BLaER1 treated with 17β-estradiol and CSF1 and Interleukin-3, amounts not matched to agents 10 nM and 100 nM (cell line): ENCODE measurements around the gene DMRTA2.

Source experiments
- H3K27ac ChIP-seq, 11 experiments: shearing (Covaris generic); formaldehyde crosslinking; 2 replicates each; pipeline ENCODE4 v1.8.1; 2022
- H3K27me3 ChIP-seq, 11 experiments: shearing (Covaris generic); formaldehyde crosslinking; 2 replicates each; pipeline ENCODE4 v1.8.1; 2022
- H3K36me3 ChIP-seq, 11 experiments: shearing (Covaris generic); formaldehyde crosslinking; 2 replicates each; pipeline ENCODE4 v1.8.1; 2022
- H3K4me1 ChIP-seq, 10 experiments: shearing (Covaris generic); formaldehyde crosslinking; 2 replicates each; pipeline ENCODE4 v1.8.1; 2022
- H3K4me2 ChIP-seq, 11 experiments: shearing (Covaris generic); formaldehyde crosslinking; 2 replicates each; pipeline ENCODE4 v1.8.1; 2022
- H3K4me3 ChIP-seq, 10 experiments: shearing (Covaris generic); formaldehyde crosslinking; 2 replicates each; pipeline ENCODE4 v1.8.1; 2022
- H3K9ac ChIP-seq, 11 experiments: shearing (Covaris generic); formaldehyde crosslinking; 2 replicates each; pipeline ENCODE4 v1.8.1; 2022
- H3K9me3 ChIP-seq, 11 experiments: shearing (Covaris generic); formaldehyde crosslinking; replicated peaks in 1 of 11; 2 replicates each; pipeline ENCODE4 v1.8.1; 2022
- H4K20me1 ChIP-seq, 11 experiments: shearing (Covaris generic); formaldehyde crosslinking; 2 replicates each; pipeline ENCODE4 v1.8.1; 2022
- Cebpa-rat ChIP-seq, 11 experiments: shearing (Covaris generic); IDR thresholded peaks; 2 replicates each; pipeline ENCODE4 v1.8.1; 2022

The DMRTA2 gene

GRCh38 chr1:50420689-50421365 is 2.4 kb downstream of the DMRTA2 start:
- Histone ChIP-seq H3K27me3 (peaks cover 100% of the 10 kb centered on the region in 11 experiments), H3K27ac (no peak overlapping the region), H3K9ac (no peak overlapping the region), H3K4me1 (no peaks in the 10 kb centered on the region; a peak in 1 of 20 replicates), H4K20me1 (peaks cover 0 to 11% (median 0%) of the 10 kb centered on the region in 11 experiments; a peak in 4 of 22 replicates), H3K4me2 (no peak overlapping the region), H3K9me3 (peaks cover 91 to 100% (median 98%) of the 10 kb centered on the region in 11 experiments), H3K36me3 (peaks cover 0 to 5% (median 0%) of the 10 kb centered on the region in 11 experiments; a peak in 2 of 22 replicates), H3K4me3 (no peak overlapping the region)
- TF ChIP-seq Cebpa-rat (IDR thresholded peaks at IDR 0.05), result no peak

DNA sequence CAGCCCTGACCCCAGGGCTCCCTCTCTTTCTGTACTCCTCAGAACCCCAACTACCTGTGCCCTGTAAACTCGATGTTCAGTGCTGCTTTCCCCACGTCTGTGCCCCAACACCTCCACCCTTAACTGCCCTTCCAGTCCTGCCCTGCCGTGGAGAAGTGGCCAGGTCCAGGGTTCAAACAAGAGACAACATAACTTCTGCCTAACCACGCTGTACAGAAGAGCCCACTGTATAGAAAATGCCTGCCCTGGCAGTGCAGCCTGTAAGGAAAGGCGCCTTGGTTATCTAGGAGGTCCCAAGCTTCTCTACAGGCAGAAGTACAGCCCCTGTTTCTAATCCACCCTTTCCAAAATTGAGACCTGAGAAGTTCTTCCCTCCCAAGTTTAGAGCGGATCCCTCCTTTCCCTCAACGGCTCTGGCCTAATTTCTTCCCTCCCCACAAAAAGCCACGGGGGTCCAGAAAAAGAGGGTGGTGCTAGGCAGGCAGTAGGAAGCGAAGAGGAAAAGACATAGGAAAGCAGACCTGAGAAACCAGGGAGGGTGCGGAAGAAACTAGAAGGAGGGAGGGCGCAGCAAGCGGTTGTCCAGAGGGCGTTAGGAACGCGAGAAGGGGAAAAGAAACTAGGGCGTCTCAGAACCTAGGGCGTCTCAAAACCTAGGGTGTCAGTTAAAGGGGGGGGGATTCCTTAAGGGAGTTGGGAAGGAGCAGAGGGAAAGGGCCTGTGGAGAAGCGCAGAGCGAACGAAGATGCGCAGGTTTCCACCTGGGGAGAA is 3.2 kb downstream of the DMRTA2 start:
- no peak overlapping the region for H3K27ac ChIP-seq
- peaks cover 0 to 5% (median 0%) of the 10 kb centered on the region in 11 experiments; a peak in 2 of 22 replicates for H3K36me3 ChIP-seq
- H3K9ac ChIP-seq, result no peak overlapping the region
- H3K4me1 ChIP-seq, result no peaks in the 10 kb centered on the region; a peak in 1 of 20 replicates
- H4K20me1 ChIP-seq, result peaks cover 0 to 4% (median 0%) of the 10 kb centered on the region in 11 experiments; a peak in 2 of 22 replicates
- peaks cover 91 to 100% (median 98%) of the 10 kb centered on the region in 11 experiments for H3K9me3 ChIP-seq
- TF ChIP-seq Cebpa-rat (IDR thresholded peaks at IDR 0.05), result no peak
- H3K4me3 ChIP-seq, result 0 out of 20 replicates have a peak overlapping the region, but pooled peaks of 1 of the 10 experiments have one; percentile 9
- no peak overlapping the region for H3K4me2 ChIP-seq
- peaks cover 100% of the 10 kb centered on the region in 11 experiments for H3K27me3 ChIP-seq

- Histone ChIP-seq H3K27me3 (peaks cover 98 to 100% (median 100%) of the 10 kb centered on the region in 11 experiments), H3K4me2 (no peak overlapping the region), H3K9me3 (peaks cover 89 to 100% (median 97%) of the 10 kb centered on the region in 11 experiments), H3K9ac (no peak overlapping the region), H4K20me1 (no peaks in the 10 kb centered on the region; a peak in 1 of 22 replicates), H3K4me1 (no peaks in the 10 kb centered on the region), H3K36me3 (peaks cover 0 to 5% (median 0%) of the 10 kb centered on the region in 11 experiments; a peak in 2 of 22 replicates), H3K4me3 (peak overlapping the region in 3 of 10 experiments; percentile 9 to 29 (median 28); a peak in 3 of 20 replicates), H3K27ac (no peak overlapping the region)
- TF ChIP-seq Cebpa-rat (IDR thresholded peaks at IDR 0.05), result no peak
Observed at GRCh38 chr1:50419192-50419906, 3.9 kb downstream of the DMRTA2 start.

DNA sequence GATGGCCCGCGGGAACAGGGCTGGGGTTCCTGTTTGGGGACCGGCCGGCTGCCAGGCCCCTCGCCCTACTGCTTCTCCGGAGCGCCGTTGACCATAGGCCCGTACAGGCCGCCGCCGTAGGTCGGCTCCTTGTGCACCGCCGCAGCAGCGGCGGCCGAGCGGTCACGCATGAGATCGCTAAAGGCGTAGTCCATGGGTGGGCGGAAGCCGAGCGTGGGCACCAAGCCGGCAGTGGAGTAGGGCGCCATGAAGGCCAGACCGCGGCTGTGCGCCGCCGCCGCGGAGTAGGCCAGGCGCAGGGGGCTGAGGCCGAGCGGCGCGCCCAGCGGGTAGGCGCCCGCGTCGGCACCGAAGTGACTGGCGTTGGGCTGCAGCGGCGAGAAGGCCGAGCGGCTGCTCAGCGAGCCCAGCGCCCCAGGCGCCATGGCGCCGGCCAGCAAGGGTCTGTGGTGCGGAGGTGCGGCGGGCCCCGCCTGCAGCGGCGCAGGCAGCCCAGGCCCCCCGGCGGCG is 4.6 kb downstream of the DMRTA2 start:
- Histone ChIP-seq H3K4me1 (no peaks in the 10 kb centered on the region), H3K9ac (no peak overlapping the region), H3K4me2 (no peak overlapping the region), H3K27me3 (peaks cover 93 to 100% (median 99%) of the 10 kb centered on the region in 11 experiments), H3K27ac (no peak overlapping the region), H4K20me1 (no peaks in the 10 kb centered on the region), H3K36me3 (peaks cover 0 to 5% (median 0%) of the 10 kb centered on the region in 11 experiments; a peak in 2 of 22 replicates), H3K4me3 (peak overlapping the region in 4 of 10 experiments; percentile 8 to 29 (median 24); a peak in 3 of 20 replicates), H3K9me3 (peaks cover 88 to 100% (median 92%) of the 10 kb centered on the region in 11 experiments)
- TF ChIP-seq Cebpa-rat (IDR thresholded peaks at IDR 0.05), result no peak

DNA sequence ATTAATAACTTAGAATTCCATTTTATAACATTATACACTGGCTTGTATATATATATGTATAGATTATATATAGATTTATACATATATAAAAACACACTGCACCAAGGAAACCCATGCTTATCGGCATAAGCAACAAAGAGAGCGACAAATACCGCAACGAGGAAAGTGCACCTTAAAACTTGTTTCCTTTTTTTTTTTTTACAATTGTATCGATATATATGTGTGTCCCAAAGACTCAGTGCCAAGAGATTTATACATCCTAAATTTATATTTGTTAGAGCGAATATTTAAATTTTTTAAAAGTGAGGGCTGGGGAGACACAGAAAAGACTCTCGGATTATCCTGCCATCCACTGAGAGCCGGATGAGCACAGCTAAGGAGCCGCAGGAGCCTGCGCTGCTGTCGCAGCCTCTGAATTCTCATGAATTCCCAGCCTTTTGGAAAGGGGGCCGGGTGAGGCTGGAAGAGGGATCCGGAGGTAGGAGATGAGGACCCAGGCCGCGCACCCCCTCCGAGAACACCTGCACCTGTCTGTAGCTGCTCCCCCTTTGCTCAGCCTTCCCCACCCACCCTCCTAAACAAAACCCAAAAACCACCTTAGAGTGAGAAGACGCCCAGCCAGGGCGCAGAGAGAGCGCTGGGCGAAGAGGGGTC is 5.2 kb downstream of the DMRTA2 start:
- Histone ChIP-seq H3K36me3 (peaks cover 0 to 5% (median 0%) of the 10 kb centered on the region in 11 experiments; a peak in 2 of 22 replicates), H4K20me1 (no peaks in the 10 kb centered on the region), H3K9ac (no peak overlapping the region), H3K27me3 (peaks cover 88 to 95% (median 94%) of the 10 kb centered on the region in 11 experiments), H3K4me1 (no peaks in the 10 kb centered on the region), H3K27ac (no peak overlapping the region), H3K9me3 (peaks cover 82 to 100% (median 87%) of the 10 kb centered on the region in 11 experiments), H3K4me2 (no peak overlapping the region), H3K4me3 (peak overlapping the region in 4 of 10 experiments; percentile 8 to 29 (median 24); a peak in 3 of 20 replicates)
- TF ChIP-seq Cebpa-rat (IDR thresholded peaks at IDR 0.05), result no peak

DNA sequence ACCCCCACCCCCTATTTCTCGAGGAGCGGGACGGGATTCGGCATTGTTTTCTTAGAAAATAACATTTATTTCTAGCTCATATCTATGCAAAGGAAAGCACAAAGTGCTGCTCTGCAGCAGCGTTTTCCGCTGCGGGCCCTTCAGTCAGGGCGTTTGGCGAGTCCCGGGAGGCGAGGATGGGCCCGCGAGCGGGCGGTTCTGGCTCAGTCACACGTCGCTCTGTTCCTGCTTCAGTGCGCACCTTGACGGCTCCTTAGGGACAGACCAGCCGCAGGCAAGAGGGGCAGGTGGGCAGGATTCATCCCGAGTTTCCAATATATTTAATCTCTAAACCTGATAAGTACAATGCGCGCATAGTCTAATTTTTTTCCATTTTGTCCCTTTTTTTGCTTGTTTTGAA is 5.7 kb downstream of the DMRTA2 start:
- Histone ChIP-seq H3K27me3 (peaks cover 82 to 89% (median 88%) of the 10 kb centered on the region in 11 experiments), H3K9me3 (peaks cover 77 to 98% (median 82%) of the 10 kb centered on the region in 11 experiments), H3K4me1 (no peaks in the 10 kb centered on the region), H3K36me3 (peaks cover 0 to 5% (median 0%) of the 10 kb centered on the region in 11 experiments; a peak in 2 of 22 replicates), H3K9ac (no peak overlapping the region), H4K20me1 (no peaks in the 10 kb centered on the region), H3K4me3 (peak overlapping the region in 1 of 10 experiments; percentile 19; a peak in 4 of 20 replicates), H3K4me2 (no peak overlapping the region), H3K27ac (no peak overlapping the region)
- TF ChIP-seq Cebpa-rat (IDR thresholded peaks at IDR 0.05), result no peak

DNA sequence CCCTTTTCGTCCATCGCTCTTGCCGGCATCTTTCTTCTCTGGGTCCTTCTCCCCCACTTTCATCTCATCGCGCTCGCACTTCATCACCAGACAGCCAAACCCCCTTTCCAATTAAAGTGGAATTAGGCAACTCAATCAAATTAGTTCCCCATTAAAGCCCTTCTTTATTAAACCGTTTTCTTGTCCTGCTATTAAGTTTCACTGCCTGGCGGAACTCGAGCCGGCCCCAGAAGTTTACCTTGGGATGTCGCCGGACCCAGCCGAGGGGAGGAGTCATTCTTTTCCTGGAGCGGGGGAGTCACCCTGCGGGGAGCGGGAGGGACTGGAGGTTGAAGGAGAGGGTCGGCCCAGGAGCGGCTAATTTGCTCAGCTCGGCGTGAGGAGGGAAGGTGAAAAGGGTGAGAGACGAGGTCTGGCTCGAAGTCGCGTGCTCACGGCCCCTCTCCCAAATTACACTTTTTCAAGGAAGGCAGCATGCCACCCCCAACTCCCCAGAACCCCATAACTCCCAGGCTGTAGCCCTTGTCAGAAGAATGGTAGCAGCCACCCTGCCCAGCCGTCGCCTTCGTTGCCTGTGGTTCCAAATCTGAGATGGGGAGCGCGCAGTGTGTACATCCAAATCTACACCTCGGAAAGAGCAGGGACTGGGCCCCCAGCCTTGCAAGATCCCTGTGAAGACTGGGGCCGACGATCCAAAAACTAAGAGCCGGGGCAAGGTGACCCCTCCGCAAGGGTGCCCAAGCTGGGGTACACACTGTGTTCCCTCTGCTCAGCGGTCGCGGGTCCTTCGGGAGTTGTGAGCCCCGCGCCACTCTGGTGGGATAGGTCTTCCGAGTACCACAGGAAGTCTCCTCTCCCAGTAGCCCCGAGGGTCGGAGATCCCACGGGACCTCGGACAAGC is 6.4 kb downstream of the DMRTA2 start:
- Histone ChIP-seq H3K27me3 (peaks cover 75 to 82% (median 81%) of the 10 kb centered on the region in 11 experiments), H3K9me3 (peaks cover 70 to 93% (median 75%) of the 10 kb centered on the region in 11 experiments), H3K4me3 (peak overlapping the region in 4 of 10 experiments; percentile 14 to 38 (median 28); a peak in 4 of 20 replicates), H3K4me1 (no peaks in the 10 kb centered on the region), H3K27ac (no peak overlapping the region), H3K9ac (no peak overlapping the region), H3K36me3 (peaks cover 0 to 5% (median 0%) of the 10 kb centered on the region in 11 experiments; a peak in 2 of 22 replicates), H3K4me2 (no peak overlapping the region), H4K20me1 (no peaks in the 10 kb centered on the region)
- TF ChIP-seq Cebpa-rat (IDR thresholded peaks at IDR 0.05), result no peak
